HL-60 (cell line): ENCODE data around the gene DPM1.
A peak's percentile ranks its signal among the peaks of the same experiment; 100 is the strongest.

Experiments
- DNase-seq, 2 experiments: peaks; one replicate each; pipeline ENCODE4 v3.0.0-alpha.2; 2010 to 2020; ENCODE audit warnings: low read depth in 1 of 2, low spot score in 1 of 2
- H3K27ac ChIP-seq: fragments of 250-450 bp; sonication (Bioruptor Pico); replicated peaks from 2 replicates; pipeline ENCODE4 v1.5.1; 2020; ENCODE audit warnings: mild to moderate bottlenecking, moderate library complexity
- H3K27me3 ChIP-seq: fragments of 250-450 bp; sonication (Bioruptor Pico); 2 replicates; pipeline ENCODE4 v1.5.1; 2021; ENCODE audit warnings: mild to moderate bottlenecking, moderate library complexity; ENCODE audit not compliant: insufficient read depth, poor library complexity, severe bottlenecking
- H3K4me3 ChIP-seq: replicated peaks from 2 replicates; pipeline ENCODE4 v1.5.1; 2011; ENCODE audit warnings: mild to moderate bottlenecking, control low read depth, low read length; ENCODE audit not compliant: insufficient read depth
- GABPA ChIP-seq: IDR thresholded peaks from 2 replicates; pipeline ENCODE4 v1.6.1; 2012; ENCODE audit warnings: low read depth
- POLR2AphosphoS5 ChIP-seq: IDR thresholded peaks from 2 replicates; pipeline ENCODE4 v1.6.1; 2012; ENCODE audit warnings: low read depth
- REST ChIP-seq: IDR thresholded peaks from 2 replicates; pipeline ENCODE4 v1.6.1; 2012; ENCODE audit warnings: low read depth; ENCODE audit not compliant: insufficient replicate concordance
- SPI1 ChIP-seq: IDR thresholded peaks from 2 replicates; pipeline ENCODE4 v1.6.1; 2012; ENCODE audit warnings: low read depth, mild to moderate bottlenecking, borderline replicate concordance
- TF ChIP-seq, protein P1 (sequence below): IDR thresholded peaks from one replicate; pipeline ENCODE4 v1.5.1; 2011; ENCODE audit warnings: low read length, control low read depth, inconsistent platforms; ENCODE audit not compliant: insufficient read depth

DPM1 gene

GRCh38 chr20:50933589-50933988 lies 24.7 kb downstream of the DPM1 start:
- no peak overlapping the region for H3K27ac ChIP-seq
- no peak overlapping the region for H3K4me3 ChIP-seq
- TF ChIP-seq GABPA (no peak), SPI1 (no peak), POLR2AphosphoS5 (no peak), REST (no peak)
- TF ChIP-seq, protein P1, sequence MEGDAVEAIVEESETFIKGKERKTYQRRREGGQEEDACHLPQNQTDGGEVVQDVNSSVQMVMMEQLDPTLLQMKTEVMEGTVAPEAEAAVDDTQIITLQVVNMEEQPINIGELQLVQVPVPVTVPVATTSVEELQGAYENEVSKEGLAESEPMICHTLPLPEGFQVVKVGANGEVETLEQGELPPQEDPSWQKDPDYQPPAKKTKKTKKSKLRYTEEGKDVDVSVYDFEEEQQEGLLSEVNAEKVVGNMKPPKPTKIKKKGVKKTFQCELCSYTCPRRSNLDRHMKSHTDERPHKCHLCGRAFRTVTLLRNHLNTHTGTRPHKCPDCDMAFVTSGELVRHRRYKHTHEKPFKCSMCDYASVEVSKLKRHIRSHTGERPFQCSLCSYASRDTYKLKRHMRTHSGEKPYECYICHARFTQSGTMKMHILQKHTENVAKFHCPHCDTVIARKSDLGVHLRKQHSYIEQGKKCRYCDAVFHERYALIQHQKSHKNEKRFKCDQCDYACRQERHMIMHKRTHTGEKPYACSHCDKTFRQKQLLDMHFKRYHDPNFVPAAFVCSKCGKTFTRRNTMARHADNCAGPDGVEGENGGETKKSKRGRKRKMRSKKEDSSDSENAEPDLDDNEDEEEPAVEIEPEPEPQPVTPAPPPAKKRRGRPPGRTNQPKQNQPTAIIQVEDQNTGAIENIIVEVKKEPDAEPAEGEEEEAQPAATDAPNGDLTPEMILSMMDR, result no peak
- no peaks in the 10 kb centered on the region for H3K27me3 ChIP-seq
- DNase-seq, result no peak

GRCh38 chr20:50932691-50933280 lies 25.5 kb downstream of the DPM1 start:
- no peak overlapping the region for H3K4me3 ChIP-seq
- DNase-seq, result no peak
- TF ChIP-seq SPI1, result no peak
- no peak for TF ChIP-seq GABPA
- TF ChIP-seq POLR2AphosphoS5, result no peak
- TF ChIP-seq REST, result no peak
- TF ChIP-seq, protein P1, result no peak
- H3K27me3 ChIP-seq, result no peaks in the 10 kb centered on the region
- H3K27ac ChIP-seq, result no peak overlapping the region

GRCh38 chr20:50932016-50932485 lies 26.3 kb downstream of the DPM1 start:
- H3K27ac ChIP-seq, result peak overlapping the region; percentile 99
- no peaks in the 10 kb centered on the region for H3K27me3 ChIP-seq
- TF ChIP-seq GABPA (no peak), SPI1 (no peak), POLR2AphosphoS5 (no peak), REST (no peak)
- TF ChIP-seq, protein P1, result no peak
- DNase-seq, result no peak
- no peak overlapping the region; the same call in 1 of the 2 replicates for H3K4me3 ChIP-seq
